ENCODE data around the gene C13orf46. TPM values are rescaled to one million over a fixed set of nuclear protein-coding genes. Genes with fewer than 3 reads are reported as not detected.

Gene C13orf46
- total RNA-seq, 2 experiments from 2014 or later = 0.21 TPM; not detected in 1

GRCh38 chr13:113968463-113969310, 5.2 kb downstream of the C13orf46 start:
- H3K27ac ChIP-seq (ENCODE audit: low read depth, low read length, poor library complexity, severe bottlenecking) = no peak overlapping the region
- intact Hi-C loops (cut with micrococcal nuclease; ENCODE audit: unreplicated experiment) = no loop called here
- no peaks in the 10 kb centered on the region for H3K4me1 ChIP-seq (ENCODE audit: insufficient read depth, low read length, poor library complexity, severe bottlenecking)
- no peaks in the 10 kb centered on the region for H3K9me3 ChIP-seq (ENCODE audit: low read length)
- H3K4me2 ChIP-seq (ENCODE audit: low read length) = no peak overlapping the region
- H3K4me3 ChIP-seq (ENCODE audit: low read depth, low read length, poor library complexity, severe bottlenecking) = no peak overlapping the region
- CTCF ChIA-PET (ENCODE audit: unreplicated experiment) = no interaction called here
- BruUV-seq (replicated peaks) = no TSS peak
- POLR2A ChIA-PET = no interaction called here
- H4K20me1 ChIP-seq (ENCODE audit: insufficient read depth, low read length) = no peaks in the 10 kb centered on the region
- H2AFZ ChIP-seq (ENCODE audit: low read length) = no peak overlapping the region
- TF ChIP-seq EZH2phosphoT487 (IDR thresholded peaks at IDR 0.05; ENCODE audit: borderline replicate concordance, low read depth, low read length) = no peak
- H3K9me2 ChIP-seq (ENCODE audit: insufficient read depth, low read length) = no peaks in the 10 kb centered on the region
- no peaks in the 10 kb centered on the region for H3K79me2 ChIP-seq (ENCODE audit: insufficient read depth, low read depth, low read length)
- no peaks in the 10 kb centered on the region for H3K36me3 ChIP-seq (ENCODE audit: insufficient read depth, low read length)
- no peak for DNase-seq (ENCODE audit: low spot score)

GRCh38 chr13:113967729-113968462, 6.0 kb downstream of the C13orf46 start:
- H3K27ac ChIP-seq (ENCODE audit: low read depth, low read length, poor library complexity, severe bottlenecking) = no peak overlapping the region
- H3K4me1 ChIP-seq (ENCODE audit: insufficient read depth, low read length, poor library complexity, severe bottlenecking) = no peaks in the 10 kb centered on the region
- no peak overlapping the region for H3K4me2 ChIP-seq (ENCODE audit: low read length)
- DNase-seq (ENCODE audit: low spot score) = no peak
- ChIA-PET CTCF (ENCODE audit: unreplicated experiment) (no interaction called here), POLR2A (no interaction called here)
- H4K20me1 ChIP-seq (ENCODE audit: insufficient read depth, low read length) = no peaks in the 10 kb centered on the region
- no TSS peak for BruUV-seq (replicated peaks)
- no peak overlapping the region for H3K4me3 ChIP-seq (ENCODE audit: low read depth, low read length, poor library complexity, severe bottlenecking)
- TF ChIP-seq CTCF (conservative IDR thresholded peaks at IDR 0.05; ENCODE audit: low read length) (no peak), EZH2phosphoT487 (IDR thresholded peaks at IDR 0.05; ENCODE audit: borderline replicate concordance, low read depth, low read length) (no peak)
- H2AFZ ChIP-seq (ENCODE audit: low read length) = no peak overlapping the region
- H3K79me2 ChIP-seq (ENCODE audit: insufficient read depth, low read depth, low read length) = no peaks in the 10 kb centered on the region
- no peaks in the 10 kb centered on the region for H3K9me2 ChIP-seq (ENCODE audit: insufficient read depth, low read length)
- intact Hi-C loops (cut with micrococcal nuclease; ENCODE audit: unreplicated experiment) = no loop called here
- H3K9me3 ChIP-seq (ENCODE audit: low read length) = no peaks in the 10 kb centered on the region
- no peaks in the 10 kb centered on the region for H3K36me3 ChIP-seq (ENCODE audit: insufficient read depth, low read length)

- H3K27ac ChIP-seq (ENCODE audit: low read depth, low read length, poor library complexity, severe bottlenecking) = no peak overlapping the region
- no peaks in the 10 kb centered on the region for H3K4me1 ChIP-seq (ENCODE audit: insufficient read depth, low read length, poor library complexity, severe bottlenecking)
- intact Hi-C loops (cut with micrococcal nuclease; ENCODE audit: unreplicated experiment) = no loop called here
- no peak overlapping the region for H3K4me3 ChIP-seq (ENCODE audit: low read depth, low read length, poor library complexity, severe bottlenecking)
- DNase-seq (ENCODE audit: low spot score) = no peak
- ChIA-PET CTCF (ENCODE audit: unreplicated experiment) (no interaction called here), POLR2A (no interaction called here)
- H4K20me1 ChIP-seq (ENCODE audit: insufficient read depth, low read length) = no peaks in the 10 kb centered on the region
- BruUV-seq (replicated peaks) = no TSS peak
- no peak overlapping the region for H2AFZ ChIP-seq (ENCODE audit: low read length)
- no peaks in the 10 kb centered on the region for H3K36me3 ChIP-seq (ENCODE audit: insufficient read depth, low read length)
- no peak overlapping the region for H3K4me2 ChIP-seq (ENCODE audit: low read length)
- no peak for TF ChIP-seq CTCF (conservative IDR thresholded peaks at IDR 0.05; ENCODE audit: low read length)
- no peak for TF ChIP-seq EZH2phosphoT487 (IDR thresholded peaks at IDR 0.05; ENCODE audit: borderline replicate concordance, low read depth, low read length)
- H3K79me2 ChIP-seq (ENCODE audit: insufficient read depth, low read depth, low read length) = no peaks in the 10 kb centered on the region
- no peaks in the 10 kb centered on the region for H3K9me3 ChIP-seq (ENCODE audit: low read length)
- H3K9me2 ChIP-seq (ENCODE audit: insufficient read depth, low read length) = no peaks in the 10 kb centered on the region
These were observed 6.6 kb downstream of the C13orf46 start for GRCh38 chr13:113967206-113967720.

Measured in OCI-LY7 (cell line).